Left hindlimb (tissue), 1 donor: ENCODE results near the gene ELN.
"Not testable (repeated sequence)": the region's sequence is repeated elsewhere in the genome, so short reads cannot be mapped to it uniquely, and the experiment has no call there.

Source experiments
- DNase-seq: peaks from one replicate; pipeline ENCODE4 v3.0.0-alpha.2; 2018

The ELN gene

GRCh38 chr7:74027683-74028320 is at the start of gene ELN:
ELN (plus strand) TSS chr7:74028173; CDS start chr7:74028188, 15 bp downstream.
- peak; percentile 95 for DNase-seq

GRCh38 chr7:73978661-73979563 is 49.1 kb upstream of the ELN start:
- peak; percentile 70 for DNase-seq

- DNase-seq, result not testable (repeated sequence)
These were observed 48.3 kb upstream of the ELN start for GRCh38 chr7:73979656-73980055.

- DNase-seq, result no peak
These were observed 47.8 kb upstream of the ELN start for GRCh38 chr7:73980206-73980605.

GRCh38 chr7:73981933-73982332 is 46.0 kb upstream of the ELN start:
- DNase-seq, result no peak

- DNase-seq, result no peak
These were observed 44.4 kb upstream of the ELN start for GRCh38 chr7:73983437-73984164.

- DNase-seq, result no peak
These were observed 43.3 kb upstream of the ELN start for GRCh38 chr7:73984481-73985205.

- no peak for DNase-seq
These were observed 42.2 kb upstream of the ELN start for GRCh38 chr7:73985737-73986141.

- no peak for DNase-seq
These were observed 41.8 kb upstream of the ELN start for GRCh38 chr7:73986158-73986631.

- DNase-seq, result no peak
These were observed 40.7 kb upstream of the ELN start for GRCh38 chr7:73987298-73987697.

- DNase-seq, result no peak
These were observed 39.8 kb upstream of the ELN start for GRCh38 chr7:73988197-73988596.

GRCh38 chr7:73991522-73992100 is 36.4 kb upstream of the ELN start:
- DNase-seq, result no peak

- DNase-seq, result peak; percentile 78
These were observed 35.8 kb upstream of the ELN start for GRCh38 chr7:73992101-73992562.

GRCh38 chr7:73994023-73994422 is 34.0 kb upstream of the ELN start:
- no peak for DNase-seq

- no peak for DNase-seq
These were observed 33.2 kb upstream of the ELN start for GRCh38 chr7:73994761-73995160.

- DNase-seq, result no peak
These were observed 32.6 kb upstream of the ELN start for GRCh38 chr7:73995330-73995729.

- DNase-seq, result no peak
These were observed 32.0 kb upstream of the ELN start for GRCh38 chr7:73995821-73996511.

- no peak for DNase-seq
These were observed 30.9 kb upstream of the ELN start for GRCh38 chr7:73997056-73997455.

GRCh38 chr7:73999664-74000435 is 28.1 kb upstream of the ELN start:
- DNase-seq, result peak; percentile 92

- no peak for DNase-seq
These were observed 27.4 kb upstream of the ELN start for GRCh38 chr7:74000489-74001149.
